ENCODE measurements around the gene MBNL1.

MBNL1 gene

DNA sequence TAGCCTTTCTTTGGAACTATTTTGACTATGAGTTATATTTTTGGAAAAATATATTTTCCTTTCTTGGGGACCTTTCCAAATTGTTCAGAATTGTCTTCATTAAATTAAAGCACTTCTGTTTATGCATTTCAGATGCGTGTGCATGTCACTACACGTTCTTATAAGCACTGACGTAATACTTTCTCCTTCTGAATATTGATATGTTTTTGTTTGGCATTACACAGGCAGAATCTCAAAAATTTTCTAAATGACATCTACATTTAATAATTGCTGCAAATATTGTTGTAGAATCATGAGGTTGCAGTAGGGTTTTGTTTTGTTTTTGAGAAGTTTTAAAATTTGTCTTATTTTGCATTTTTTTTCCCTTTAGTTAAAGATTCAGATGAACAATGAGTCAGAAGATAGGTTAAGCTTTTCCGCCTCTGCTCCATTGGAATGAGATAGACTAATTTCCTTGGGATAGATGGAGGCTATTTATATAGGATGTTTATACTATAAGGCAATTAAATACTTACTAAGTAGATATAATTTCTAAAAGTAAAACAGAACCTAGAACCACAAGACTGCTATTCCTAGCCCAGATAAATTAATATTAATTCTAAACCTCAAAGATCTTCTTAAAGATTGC is 110.8 kb downstream of the MBNL1 start:
- peaks cover 0 to 100% (median 30%) of the 10 kb centered on the region in 4 donors for H3K4me1 ChIP-seq
- TF ChIP-seq, protein P1, sequence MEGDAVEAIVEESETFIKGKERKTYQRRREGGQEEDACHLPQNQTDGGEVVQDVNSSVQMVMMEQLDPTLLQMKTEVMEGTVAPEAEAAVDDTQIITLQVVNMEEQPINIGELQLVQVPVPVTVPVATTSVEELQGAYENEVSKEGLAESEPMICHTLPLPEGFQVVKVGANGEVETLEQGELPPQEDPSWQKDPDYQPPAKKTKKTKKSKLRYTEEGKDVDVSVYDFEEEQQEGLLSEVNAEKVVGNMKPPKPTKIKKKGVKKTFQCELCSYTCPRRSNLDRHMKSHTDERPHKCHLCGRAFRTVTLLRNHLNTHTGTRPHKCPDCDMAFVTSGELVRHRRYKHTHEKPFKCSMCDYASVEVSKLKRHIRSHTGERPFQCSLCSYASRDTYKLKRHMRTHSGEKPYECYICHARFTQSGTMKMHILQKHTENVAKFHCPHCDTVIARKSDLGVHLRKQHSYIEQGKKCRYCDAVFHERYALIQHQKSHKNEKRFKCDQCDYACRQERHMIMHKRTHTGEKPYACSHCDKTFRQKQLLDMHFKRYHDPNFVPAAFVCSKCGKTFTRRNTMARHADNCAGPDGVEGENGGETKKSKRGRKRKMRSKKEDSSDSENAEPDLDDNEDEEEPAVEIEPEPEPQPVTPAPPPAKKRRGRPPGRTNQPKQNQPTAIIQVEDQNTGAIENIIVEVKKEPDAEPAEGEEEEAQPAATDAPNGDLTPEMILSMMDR (IDR thresholded peaks at IDR 0.05), result no peak
- intact Hi-C loops (cut with DNase I; ENCODE audit: low total_unique reads), result no loop called here

DNA sequence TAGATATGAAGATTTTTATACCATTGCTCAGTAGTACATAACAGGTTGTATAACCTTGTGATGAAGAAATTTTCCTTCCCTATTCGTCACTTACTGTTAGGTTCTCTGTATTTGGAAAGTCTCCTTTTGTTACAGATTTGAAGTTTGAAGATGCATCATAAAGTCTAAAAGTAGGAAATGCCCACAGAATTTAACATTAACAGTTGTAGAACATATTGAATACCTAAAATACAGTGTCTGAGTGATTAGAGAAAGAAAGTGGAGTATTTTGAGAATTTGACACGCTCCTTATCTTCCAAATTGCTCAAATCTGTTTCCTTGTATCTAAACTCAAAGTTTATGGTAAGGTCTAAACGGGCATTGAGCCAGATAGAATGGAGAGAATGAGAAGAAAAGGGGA is 111.3 kb downstream of the MBNL1 start:
- DNase-seq, result no peak
- intact Hi-C loops (cut with DNase I; ENCODE audit: low total_unique reads), result no loop called here
- Histone ChIP-seq H3K27me3 (no peaks in the 10 kb centered on the region), H3K36me3 (peaks cover 0 to 3% (median 0%) of the 10 kb centered on the region in 3 donors), H3K9me3 (no peaks in the 10 kb centered on the region), H3K27ac (peak overlapping the region; percentile 60 to 87), H3K4me1 (peaks cover 0 to 100% (median 34%) of the 10 kb centered on the region in 4 donors), H3K4me3 (no peak overlapping the region)
- TF ChIP-seq, protein P1 (IDR thresholded peaks at IDR 0.05), result no peak

More for the DNA sequence above, 110.8 kb downstream of the MBNL1 start:
- peaks cover 0 to 3% (median 0%) of the 10 kb centered on the region in 3 donors for H3K36me3 ChIP-seq
- H3K27me3 ChIP-seq, result no peaks in the 10 kb centered on the region
- no peak overlapping the region for H3K4me3 ChIP-seq
- peak overlapping the region; percentile 60 to 87 for H3K27ac ChIP-seq
- H3K9me3 ChIP-seq, result no peaks in the 10 kb centered on the region
- no peak for DNase-seq

DNA sequence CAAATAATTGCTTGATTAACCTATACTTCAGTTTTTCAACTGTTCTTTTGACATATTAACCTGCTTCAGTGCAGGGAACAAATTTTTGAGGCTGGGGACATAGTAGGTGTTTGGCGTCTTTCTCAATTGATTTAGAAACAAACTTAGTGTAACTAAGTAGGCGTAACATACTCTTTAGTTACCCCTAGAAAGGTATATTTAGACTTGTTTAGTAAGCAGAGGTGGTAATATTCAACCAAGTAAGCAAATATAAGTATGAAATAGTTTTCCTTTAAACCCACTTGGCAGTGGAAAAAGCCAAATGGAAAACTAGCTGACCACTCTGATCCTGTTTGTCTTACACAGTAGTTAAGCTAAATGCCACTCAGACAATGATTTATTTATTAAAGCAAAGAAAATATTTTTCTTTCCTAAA is 113.2 kb downstream of the MBNL1 start:
- peak overlapping the region; percentile 30 to 35 for H3K4me3 ChIP-seq
- TF ChIP-seq, protein P1 (IDR thresholded peaks at IDR 0.05), result no peak
- H3K4me1 ChIP-seq, result peaks cover 0 to 100% (median 38%) of the 10 kb centered on the region in 4 donors
- H3K9me3 ChIP-seq, result no peaks in the 10 kb centered on the region
- peak overlapping the region; percentile 60 to 87 for H3K27ac ChIP-seq
- no peak for DNase-seq
- H3K27me3 ChIP-seq, result no peaks in the 10 kb centered on the region
- peaks cover 0 to 3% (median 0%) of the 10 kb centered on the region in 3 donors for H3K36me3 ChIP-seq
- intact Hi-C loops (cut with DNase I; ENCODE audit: low total_unique reads), result no loop called here

DNA sequence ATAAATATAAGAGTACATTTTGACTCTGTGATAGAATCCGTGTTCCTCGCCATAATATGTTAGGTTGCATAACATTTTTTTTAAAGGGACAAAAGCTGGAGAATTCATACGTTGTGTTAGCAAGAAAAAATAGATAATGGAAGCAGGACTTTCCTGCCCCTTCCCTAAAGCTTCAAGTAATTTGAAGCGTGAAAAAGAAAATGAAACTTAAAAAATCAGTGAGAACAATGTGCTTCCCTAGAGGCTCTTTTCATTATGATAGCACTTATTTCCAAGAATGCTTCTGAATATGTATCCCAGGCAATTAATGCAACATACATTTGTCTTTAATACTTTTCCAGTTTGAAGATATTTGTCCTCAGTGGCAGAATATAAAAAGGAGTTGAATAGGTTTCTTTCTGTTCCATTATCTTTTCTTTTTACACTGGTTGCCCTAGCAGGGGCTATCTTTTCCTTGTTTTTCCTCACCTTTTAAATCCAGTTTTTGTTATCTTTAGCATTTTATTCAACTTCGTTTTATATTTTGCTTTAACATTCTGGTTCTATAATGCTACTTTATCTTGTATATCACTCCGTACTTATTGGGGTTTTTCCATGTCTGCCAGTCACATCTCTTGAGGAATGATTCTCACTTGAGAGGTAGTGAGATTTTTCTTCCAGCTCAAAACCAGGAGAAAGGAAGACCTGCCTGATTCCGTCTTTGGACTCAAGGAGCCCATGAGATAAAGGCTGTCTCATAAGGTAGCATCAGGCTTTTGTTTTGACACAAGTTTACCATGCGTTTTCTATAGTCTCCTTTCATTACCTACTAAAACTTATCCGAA is 113.8 kb downstream of the MBNL1 start:
- no peak for DNase-seq
- intact Hi-C loops (cut with DNase I; ENCODE audit: low total_unique reads), result no loop called here
- Histone ChIP-seq H3K27ac (peak overlapping the region; percentile 60 to 87), H3K27me3 (no peaks in the 10 kb centered on the region), H3K36me3 (peaks cover 0 to 3% (median 0%) of the 10 kb centered on the region in 3 donors), H3K9me3 (no peaks in the 10 kb centered on the region), H3K4me1 (peaks cover 0 to 100% (median 41%) of the 10 kb centered on the region in 4 donors), H3K4me3 (peak overlapping the region; percentile 30 to 35)
- TF ChIP-seq, protein P1 (IDR thresholded peaks at IDR 0.05), result no peak

DNA sequence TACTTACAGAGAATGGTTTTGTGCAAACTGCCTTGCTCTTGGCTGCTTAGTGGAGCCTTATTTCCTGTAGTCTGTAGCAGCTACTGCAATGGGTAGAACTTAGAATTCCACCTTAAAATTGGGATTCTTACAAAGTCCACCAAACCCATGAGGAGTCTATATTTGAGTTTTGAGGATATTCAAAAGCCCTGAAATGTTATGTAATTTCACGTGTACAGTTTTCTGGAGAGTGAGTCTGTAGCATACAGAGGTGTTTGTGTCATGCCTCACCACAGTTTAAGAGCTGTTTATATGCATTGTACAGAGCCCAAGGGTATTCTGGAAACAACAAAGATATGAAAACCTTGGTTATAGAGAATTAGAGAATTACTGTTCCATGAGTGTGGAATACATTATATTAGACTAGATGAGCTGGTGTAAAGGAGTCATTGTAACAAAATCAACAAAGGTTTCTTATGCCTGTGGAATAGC is 114.4 kb downstream of the MBNL1 start:
- no peaks in the 10 kb centered on the region for H3K27me3 ChIP-seq
- DNase-seq, result no peak
- TF ChIP-seq, protein P1 (IDR thresholded peaks at IDR 0.05), result no peak
- no peaks in the 10 kb centered on the region for H3K36me3 ChIP-seq
- intact Hi-C loops (cut with DNase I; ENCODE audit: low total_unique reads), result no loop called here
- no peaks in the 10 kb centered on the region for H3K9me3 ChIP-seq
- peak overlapping the region; percentile 60 to 87 for H3K27ac ChIP-seq
- peak overlapping the region; percentile 30 to 35 for H3K4me3 ChIP-seq
- H3K4me1 ChIP-seq, result peaks cover 0 to 100% (median 48%) of the 10 kb centered on the region in 4 donors
